ENCODE measurements around the gene SCN3A. TPM values are rescaled to one million over a fixed set of nuclear protein-coding genes. Genes with fewer than 3 reads are reported as not detected.

The SCN3A gene
- total and polyA plus RNA-seq, 2 donors (not counting 3 experiments of a cell fraction or from before 2014, with no cell fraction given), result not detected

GRCh38 chr2:165239856-165240515, 36.1 kb upstream of the SCN3A start:
- H2AFZ ChIP-seq (ENCODE audit: low read depth, low read length), result no peak overlapping the region
- H3K4me2 ChIP-seq (ENCODE audit: insufficient read depth, low read length), result no peak overlapping the region
- DNase-seq (ENCODE audit: low read depth, low spot score), result no peak
- H3K9me3 ChIP-seq (replicated peaks; ENCODE audit: control insufficient read depth, insufficient read depth, low read length), result no peaks in the 10 kb centered on the region
- no peaks in the 10 kb centered on the region for H3K79me2 ChIP-seq (ENCODE audit: control insufficient read depth, insufficient read depth, low read length)
- intact Hi-C loops (cut with micrococcal nuclease) (loop anchor here (1.0 to 2.0 kb wide), 5 partner anchors 53 to 634 kb away; no protein-coding TSS in a partner anchor), dilution Hi-C loops (cut with MboI; ENCODE audit: extremely low pct_ligation_motif_present, low sequenced_read_pairs) (no loop called here)
- no peak overlapping the region for H3K9ac ChIP-seq (replicated peaks; ENCODE audit: extremely low read depth, insufficient read depth, low read length)
- FAIRE-seq, result no peak
- no TSS peak for BruUV-seq (replicated peaks)
- H3K27me3 ChIP-seq (ENCODE audit: control insufficient read depth in 2 of 2, insufficient read depth in 2 of 2, low read length in 2 of 2), result no peaks in the 10 kb centered on the region
- H3K9me1 ChIP-seq (replicated peaks; ENCODE audit: control insufficient read depth, extremely low read depth, insufficient read depth, low read length), result no peaks in the 10 kb centered on the region
- H3K4me3 ChIP-seq (replicated peaks in 1 of 3; ENCODE audit: insufficient read depth in 1 of 3, low read depth in 1 of 3, low read length in 3 of 3), result no peak overlapping the region
- H4K20me1 ChIP-seq (replicated peaks; ENCODE audit: control insufficient read depth, extremely low read depth, insufficient read depth, low read length), result no peaks in the 10 kb centered on the region
- H3K36me3 ChIP-seq (ENCODE audit: control insufficient read depth in 2 of 2, extremely low read depth in 1 of 2, insufficient read depth in 2 of 2, low read length in 2 of 2), result no peaks in the 10 kb centered on the region
- no peak for TF ChIP-seq FOS (IDR thresholded peaks at IDR 0.05; ENCODE audit: borderline replicate concordance, insufficient read depth, low read length)
- no peak for TF ChIP-seq POLR2A (IDR thresholded peaks at IDR 0.05; ENCODE audit: low read depth, low read length)
- no peak for TF ChIP-seq JUN (IDR thresholded peaks at IDR 0.05; ENCODE audit: borderline replicate concordance, insufficient read depth, insufficient read length, low read depth)
- TF ChIP-seq EZH2 (IDR thresholded peaks at IDR 0.05; ENCODE audit: borderline replicate concordance, low read depth, low read length, severe bottlenecking), result no peak
- TF ChIP-seq CTCF (IDR thresholded peaks at IDR 0.05; ENCODE audit: extremely low read depth in 1 of 2, insufficient read depth in 1 of 2, low read depth in 1 of 2, low read length in 2 of 2), result no peak
- TF ChIP-seq MAX (IDR thresholded peaks at IDR 0.05; ENCODE audit: insufficient read depth, insufficient read length), result no peak
- no peak for TF ChIP-seq POLR2AphosphoS5 (IDR thresholded peaks at IDR 0.05; ENCODE audit: insufficient read depth, low read depth, low read length)
- TF ChIP-seq GATA2 (IDR thresholded peaks at IDR 0.05; ENCODE audit: insufficient read depth, insufficient read length, low read depth, low read length), result no peak
- no peak for TF ChIP-seq MYC (IDR thresholded peaks at IDR 0.05; ENCODE audit: low read depth, low read length)
- H3K27ac ChIP-seq (ENCODE audit: insufficient read depth, low read depth, low read length), result no peak overlapping the region
- ChIA-PET POLR2A (no interaction called here), CTCF (interaction anchor here (0.7 to 2.2 kb wide), 20 partner anchors 8 to 888 kb away, joined by 3 to 30 read pairs (median 4); partner anchors contain the start of genes SCN1A and SCN3A)
- no peaks in the 10 kb centered on the region for H3K4me1 ChIP-seq (ENCODE audit: control insufficient read depth, extremely low read depth, insufficient read depth, low read length)
